DOHH2 (cell line): Measurements from ENCODE around the gene ZNF365.

Experiments used
- CTCF ChIP-seq: fragments of 200-600 bp; sonication (generic); IDR thresholded peaks from one replicate; pipeline ENCODE4 v1.5.1; 2014; ENCODE audit warnings: antibody characterized with exemption, mild to moderate bottlenecking, low read depth, low read length; ENCODE audit not compliant: poor library complexity, severe bottlenecking
- EZH2phosphoT487 ChIP-seq: fragments of 200-600 bp; sonication (generic); IDR thresholded peaks from 2 replicates; pipeline ENCODE4 v1.6.1; 2017; ENCODE audit warnings: borderline replicate concordance, mild to moderate bottlenecking, antibody characterized with exemption, low read length, moderate library complexity, mixed read lengths

- TF ChIP-seq CTCF = no peak
- no peak for TF ChIP-seq EZH2phosphoT487
These were observed 2.2 kb downstream of the ZNF365 start for GRCh38 chr10:62376071-62377025.
